Loucy (cell line): ENCODE measurements around the gene CST9L.

Experiments used
- CTCF ChIP-seq: fragments of 200-600 bp; sonication (generic); conservative IDR thresholded peaks from 2 replicates; pipeline ENCODE4 v1.5.1; 2014; ENCODE audit warnings: mild to moderate bottlenecking, antibody characterized with exemption, low read length
- EZH2phosphoT487 ChIP-seq: fragments of 200-600 bp; IDR thresholded peaks from 2 replicates; pipeline ENCODE4 v1.6.1; 2018; ENCODE audit warnings: antibody characterized with exemption, mild to moderate bottlenecking, moderate library complexity, borderline replicate concordance

GRCh38 chr20:23604306-23604705 is 36.0 kb upstream of the CST9L start:
- TF ChIP-seq CTCF (no peak), EZH2phosphoT487 (no peak)
